Measurements from ENCODE around the gene JOSD2.
A peak's percentile ranks its signal among the peaks of the same experiment; 100 is the strongest.

The JOSD2 gene

DNA sequence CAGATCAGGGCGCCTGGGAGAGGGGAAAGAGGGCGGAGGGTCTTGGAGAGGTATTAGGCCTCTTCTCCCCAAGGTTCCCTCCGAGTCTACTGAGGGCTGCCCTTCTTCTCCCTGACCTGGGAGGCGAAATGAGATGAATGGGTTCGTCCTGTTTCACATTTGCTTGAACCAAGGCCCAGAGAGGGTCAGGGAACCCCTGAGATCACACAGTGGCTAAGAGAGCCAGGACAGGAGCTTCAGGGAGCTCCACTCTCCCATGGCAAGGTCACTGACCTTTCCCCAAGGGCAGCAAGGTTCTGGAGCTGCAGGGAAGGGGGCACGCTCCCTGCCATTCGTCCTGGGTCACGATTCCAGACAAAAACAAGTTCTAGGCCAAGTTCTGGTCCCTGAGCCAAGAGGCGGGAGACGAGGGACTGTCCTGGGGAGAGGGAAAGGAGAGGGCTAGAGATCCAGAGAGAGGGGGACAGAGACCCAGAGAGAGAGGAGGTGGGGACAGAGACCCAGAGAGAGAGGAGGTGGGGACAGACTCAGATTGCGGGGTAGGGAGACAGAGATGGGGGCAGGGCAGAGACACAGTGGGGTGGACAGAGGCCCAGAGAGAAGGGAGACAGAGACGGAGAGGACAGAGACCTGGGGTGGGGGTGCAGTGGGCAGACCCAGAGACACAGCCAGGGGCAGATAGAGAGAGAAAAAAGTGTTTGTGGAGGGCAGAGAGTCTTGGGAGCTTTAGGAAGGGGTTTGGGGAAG is 2.2 kb upstream of the JOSD2 start:
- DNase-seq: no peak

DNA sequence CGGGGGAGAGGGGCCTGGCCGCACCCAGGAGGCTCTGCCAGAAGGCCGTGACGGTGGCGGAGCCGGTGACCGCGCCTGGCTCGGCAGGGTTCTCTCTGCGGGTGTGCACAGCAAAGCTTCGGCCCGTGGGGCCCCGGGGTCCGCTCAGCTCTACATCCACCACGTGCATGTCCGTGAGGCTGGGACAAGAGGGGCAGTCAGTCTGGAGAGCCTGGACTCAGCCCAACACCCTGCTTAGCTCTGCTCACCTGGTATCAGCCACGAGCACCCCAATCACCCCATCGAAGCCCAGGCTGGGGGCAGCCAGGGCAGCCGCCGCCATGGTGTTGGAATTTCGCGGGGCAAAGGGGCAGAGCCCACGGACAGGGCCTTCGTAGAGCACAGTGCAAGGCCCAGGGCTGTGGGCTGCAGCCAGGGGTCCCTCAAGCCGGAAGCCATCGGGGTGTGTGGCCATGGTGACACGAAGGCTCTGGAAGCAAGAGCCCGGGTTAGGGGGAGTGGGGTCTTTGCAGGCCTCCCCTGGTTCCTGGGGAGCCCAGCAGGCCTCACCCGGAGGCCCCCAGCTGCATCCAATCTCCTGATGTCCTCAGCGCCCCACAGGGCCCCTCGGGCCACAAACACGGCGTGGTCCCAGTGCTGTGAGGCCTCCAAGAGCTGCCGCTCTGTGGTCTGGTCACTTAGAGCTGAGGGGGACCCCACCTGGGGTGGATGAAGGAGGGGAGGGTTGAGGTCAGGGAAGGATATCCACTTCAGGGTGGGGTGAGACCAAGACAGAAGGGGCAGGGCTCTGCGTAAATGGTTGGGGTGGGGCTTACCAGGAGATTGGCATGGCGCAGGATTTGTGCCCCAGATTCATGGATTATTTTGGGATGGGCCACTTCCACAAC is 1.4 kb upstream of the JOSD2 start:
- DNase-seq: no peak

DNA sequence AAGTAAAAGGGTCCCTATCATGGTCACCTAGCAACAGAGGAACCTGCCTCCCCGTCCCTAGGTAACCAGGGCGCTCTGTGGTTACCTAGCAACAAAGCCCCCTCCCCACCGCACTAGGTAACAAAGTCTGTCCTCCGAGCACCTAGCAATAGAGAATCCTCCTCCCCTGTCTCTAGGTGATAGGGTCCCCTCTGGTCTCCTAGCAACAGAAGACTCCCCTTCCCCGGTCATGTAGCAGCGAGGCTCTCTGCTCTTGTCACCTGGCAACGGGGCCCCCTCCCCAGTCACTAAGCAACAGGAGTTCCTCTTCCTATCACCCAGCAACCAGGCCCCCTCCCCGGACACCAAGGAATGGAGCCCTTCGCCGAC is 307 bp downstream of the JOSD2 start:
- DNase-seq: peak; percentile 66 to 82

DNA sequence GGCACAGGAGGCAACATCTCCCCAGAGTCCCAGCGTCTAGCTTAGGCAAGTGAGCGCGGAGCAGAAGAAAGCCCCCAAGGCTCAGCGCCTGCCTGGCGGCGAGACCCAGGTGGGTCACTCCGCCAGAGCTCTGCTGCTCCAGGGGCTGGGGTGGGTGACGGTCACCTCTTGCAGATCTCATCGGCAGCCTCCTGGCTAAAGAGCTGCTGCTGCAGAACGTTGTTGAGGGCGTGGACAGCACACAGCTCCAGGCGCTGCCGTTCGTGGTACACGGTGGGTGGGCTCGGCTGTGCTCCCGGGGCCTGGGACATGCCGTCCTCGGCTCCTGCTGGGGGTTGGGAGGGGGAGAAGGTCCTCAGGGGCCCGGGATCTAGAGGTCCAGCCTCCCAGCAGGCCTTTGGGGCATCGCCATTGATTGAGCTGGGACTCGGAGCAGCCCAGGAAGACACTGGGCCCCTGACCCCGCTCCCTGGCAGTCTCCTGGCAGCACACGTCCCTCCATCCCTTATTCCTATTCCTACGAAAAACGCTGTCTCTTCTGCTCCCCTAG is 795 bp downstream of the JOSD2 start:
- DNase-seq: no peak

DNA sequence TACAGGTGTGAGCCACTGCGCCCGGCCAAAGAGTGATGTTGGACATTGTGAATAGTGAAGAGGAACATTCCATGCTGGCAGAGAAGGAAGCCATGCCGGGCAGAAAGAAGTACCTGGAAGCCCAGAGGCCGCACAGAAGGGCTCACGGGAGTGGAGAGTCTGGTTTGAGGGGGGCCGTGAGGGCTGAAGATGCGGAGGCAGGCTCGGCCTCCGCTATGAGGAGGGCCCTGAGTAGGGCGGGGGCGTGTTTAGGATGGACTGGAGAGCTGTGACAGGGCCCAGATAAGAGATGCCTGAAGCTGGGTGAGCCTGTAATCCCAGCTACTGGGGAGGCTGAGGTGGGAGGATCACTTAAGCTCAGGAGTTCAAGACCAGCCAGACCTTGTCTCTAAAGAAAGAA is 1.6 kb downstream of the JOSD2 start:
- no peak for DNase-seq

DNA sequence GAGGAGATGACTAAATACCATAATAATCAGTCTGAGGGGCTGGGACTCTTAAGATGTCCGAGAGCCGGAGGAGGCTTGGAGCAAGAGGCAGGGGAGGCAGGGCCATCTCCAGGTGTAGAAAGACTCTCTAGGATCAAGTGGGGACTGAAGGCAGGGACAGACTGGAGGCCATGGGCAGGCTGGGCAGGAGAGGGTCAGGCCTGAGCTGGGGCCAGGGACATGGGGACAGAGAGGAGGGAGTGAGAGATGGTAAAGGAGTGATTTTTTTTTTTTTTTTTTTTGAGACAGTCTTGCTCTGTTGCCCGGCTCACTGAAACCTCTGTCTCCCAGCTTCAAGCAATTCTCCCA is 2.2 kb downstream of the JOSD2 start:
- DNase-seq: no peak

DNA sequence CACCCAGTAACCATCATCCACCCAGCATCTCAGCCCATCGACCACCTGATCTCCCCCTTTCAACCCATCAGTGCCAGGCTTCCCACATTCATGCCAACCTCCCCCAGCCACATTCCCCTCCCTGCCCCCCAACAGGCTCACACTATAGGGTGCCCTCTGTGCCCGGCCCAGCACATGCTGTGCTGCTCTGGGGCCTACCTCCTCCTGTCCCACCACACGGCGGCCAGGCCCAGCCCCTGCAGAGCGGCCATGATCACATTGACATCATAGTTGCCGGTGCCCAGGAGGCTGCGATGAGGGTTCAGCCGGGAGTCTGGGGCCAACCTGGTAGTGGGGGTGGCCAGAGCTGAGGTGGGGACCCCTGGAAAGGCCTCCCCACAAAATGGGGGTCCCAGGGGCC is 3.6 kb downstream of the JOSD2 start:
- DNase-seq: no peak

DNA sequence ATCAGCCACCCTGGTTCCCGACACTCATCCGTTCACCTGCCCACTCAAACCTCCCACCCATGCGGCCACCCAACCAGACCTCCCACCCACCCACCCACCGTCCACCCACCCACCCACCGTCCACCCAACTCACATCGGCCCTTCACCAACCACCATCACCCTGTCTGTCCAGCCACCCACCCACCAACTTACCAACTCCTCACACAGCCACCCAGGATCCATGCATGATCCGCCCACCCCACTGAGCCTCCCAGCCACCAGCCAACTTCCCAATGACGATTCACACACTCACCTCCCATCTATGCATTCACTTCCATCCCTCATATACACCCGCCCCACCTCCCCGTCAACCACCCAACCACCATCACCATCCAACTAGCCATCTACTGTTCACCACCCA is 4.3 kb downstream of the JOSD2 start:
- no peak for DNase-seq

DNA sequence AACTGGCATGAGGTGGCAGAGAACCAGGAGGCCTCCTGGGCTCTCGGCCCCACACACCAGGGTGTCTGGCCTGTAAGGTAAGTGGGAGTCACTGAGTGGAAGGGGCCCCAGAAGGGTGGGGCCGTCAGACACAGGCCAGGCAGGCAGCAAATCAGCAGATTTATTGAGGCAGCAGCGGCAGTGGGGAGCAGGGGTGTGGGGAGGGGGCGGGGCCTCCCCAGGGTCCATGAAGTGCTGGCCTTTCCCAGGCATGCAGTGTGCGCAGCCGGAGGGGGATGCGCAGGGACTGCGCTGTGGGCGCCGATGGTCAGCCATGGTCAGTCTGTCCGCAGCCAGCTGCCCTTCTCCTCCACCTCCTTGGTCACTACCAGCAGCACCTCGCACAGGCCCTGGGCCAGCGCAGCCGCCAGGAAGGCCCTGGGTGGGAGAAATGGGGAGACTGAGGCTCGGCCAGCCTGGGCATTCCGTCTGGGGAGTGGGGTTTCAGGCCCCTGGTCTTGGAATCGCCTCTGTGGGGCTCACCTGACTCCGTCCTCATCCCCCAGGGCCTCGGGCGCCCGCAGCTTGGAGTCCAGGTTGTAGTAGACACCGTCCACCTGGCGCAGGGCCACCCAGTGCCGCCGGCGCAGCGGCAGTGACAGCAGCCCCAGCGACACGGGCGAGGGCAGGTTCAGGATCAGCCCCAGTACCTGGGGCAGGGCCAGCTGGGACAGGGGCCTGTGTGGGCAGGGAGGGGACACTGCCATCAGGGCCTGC is 5.0 kb downstream of the JOSD2 start:
- DNase-seq: no peak

DNA sequence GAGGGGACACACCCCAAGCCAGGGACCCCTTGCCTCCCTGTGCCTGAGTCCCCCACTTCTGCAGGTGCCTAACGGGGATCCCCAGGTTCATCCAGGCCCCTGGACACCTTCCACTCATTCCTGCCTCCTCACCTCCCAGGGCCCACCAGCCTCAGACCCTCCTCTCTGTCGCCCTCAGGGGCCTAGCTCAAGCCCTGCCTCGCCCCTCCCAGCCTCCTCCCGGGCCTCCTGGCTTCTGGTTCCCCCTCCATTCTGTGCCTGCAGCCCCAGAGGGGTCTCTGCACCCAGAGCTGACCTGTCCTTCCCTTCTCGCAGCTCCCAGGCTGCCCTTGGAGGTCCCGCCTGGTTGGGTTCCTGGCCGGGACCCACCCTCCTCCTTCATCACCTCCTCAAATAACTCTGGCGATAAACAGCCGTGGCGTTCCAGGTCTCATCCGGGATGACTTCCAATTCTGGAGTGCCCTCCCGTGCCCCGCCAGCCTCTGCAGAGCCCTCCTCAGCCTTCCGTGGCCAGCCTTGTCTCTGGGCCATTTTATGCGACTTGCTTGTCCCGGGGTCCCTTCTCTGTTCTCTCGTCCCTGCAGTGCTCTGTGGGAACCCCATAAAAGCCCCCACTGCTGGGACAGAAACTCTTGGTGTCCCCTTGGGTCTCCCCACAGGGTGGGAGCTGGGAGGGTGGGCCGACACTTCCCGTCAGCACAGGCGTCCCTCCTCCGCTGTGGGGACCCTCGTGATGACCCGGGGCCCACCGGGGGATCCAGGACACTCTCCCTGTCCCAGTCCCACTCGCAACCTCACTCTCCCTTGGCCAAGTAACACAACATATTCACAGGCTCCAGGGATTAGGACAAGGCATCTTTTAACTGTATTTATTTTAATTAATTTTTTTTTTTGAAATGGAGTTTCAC is 9.2 kb downstream of the JOSD2 start:
- no peak for DNase-seq

DNA sequence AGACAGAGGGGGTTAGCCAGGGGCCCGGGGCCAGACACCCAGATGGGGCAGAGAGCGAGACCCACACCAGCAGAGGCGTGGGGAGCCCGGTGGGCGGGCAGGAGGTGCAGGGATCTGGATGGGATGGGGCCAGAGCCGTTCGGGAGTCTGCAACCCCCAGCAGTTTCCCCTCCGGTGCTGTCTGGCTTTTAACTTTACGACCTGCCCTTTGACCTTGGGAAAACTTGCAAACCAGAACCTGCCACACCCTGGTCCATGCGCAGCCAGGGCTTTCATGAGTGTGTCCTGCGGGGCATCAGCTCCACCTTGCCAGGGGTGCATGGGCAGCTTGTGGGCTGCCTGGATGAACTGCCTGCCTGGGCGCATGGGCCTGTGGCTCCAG is 9.8 kb downstream of the JOSD2 start:
- DNase-seq: no peak

DNA sequence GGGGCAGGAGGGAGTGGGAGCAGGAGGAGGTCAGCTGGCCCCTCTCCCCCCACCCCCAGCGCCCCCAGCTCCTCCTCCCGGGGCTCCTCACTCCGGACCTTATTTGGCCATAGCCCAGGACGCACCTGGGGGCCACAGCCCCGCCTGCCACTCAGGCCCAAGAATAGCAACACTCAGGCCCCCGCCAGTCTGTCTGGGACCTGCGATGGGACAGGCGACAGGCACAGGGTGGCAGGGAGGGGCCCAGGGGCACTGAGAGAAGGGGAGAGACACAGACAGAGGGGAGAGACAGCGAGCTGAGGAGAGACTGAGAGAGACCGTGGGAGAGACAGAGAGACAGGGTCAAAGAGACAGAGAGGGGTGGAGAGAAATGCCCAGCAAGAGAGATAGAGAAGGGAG is 10.2 kb downstream of the JOSD2 start:
- no peak for DNase-seq

DNA sequence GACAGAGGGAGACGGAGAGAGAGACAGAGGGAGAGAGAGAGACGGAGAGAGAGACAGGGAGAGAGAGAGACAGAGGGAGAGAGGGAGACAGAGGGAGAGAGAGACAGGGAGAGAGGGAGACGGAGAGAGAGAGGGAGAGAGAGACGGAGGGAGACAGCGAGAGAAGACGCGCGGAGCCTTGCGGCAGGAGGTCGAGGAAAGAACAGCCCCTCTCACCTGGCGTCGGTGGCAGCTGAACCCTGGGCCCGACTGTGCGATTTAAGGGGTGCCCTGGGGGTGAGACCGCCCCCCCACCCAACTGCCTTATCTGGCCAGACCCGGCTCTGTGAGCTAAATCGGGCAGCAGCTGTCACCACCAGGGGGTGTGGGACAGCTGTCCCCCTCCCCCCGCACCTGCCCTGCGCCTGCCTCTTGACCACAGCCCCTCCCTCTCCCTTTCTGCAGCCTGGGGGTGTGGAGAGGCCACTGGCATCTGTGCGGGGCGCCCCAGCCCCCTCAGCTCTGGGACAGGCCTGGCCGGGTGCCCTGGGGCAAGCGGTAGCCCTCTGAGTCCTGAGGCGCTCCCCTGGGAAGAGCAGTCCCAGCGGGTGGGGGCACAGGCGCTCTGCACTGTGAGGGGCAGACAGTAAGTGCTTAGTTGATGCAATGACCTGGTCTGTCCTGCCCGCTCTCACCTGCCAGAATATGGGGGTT is 10.8 kb downstream of the JOSD2 start:
- DNase-seq: peak; percentile 27 to 58

DNA sequence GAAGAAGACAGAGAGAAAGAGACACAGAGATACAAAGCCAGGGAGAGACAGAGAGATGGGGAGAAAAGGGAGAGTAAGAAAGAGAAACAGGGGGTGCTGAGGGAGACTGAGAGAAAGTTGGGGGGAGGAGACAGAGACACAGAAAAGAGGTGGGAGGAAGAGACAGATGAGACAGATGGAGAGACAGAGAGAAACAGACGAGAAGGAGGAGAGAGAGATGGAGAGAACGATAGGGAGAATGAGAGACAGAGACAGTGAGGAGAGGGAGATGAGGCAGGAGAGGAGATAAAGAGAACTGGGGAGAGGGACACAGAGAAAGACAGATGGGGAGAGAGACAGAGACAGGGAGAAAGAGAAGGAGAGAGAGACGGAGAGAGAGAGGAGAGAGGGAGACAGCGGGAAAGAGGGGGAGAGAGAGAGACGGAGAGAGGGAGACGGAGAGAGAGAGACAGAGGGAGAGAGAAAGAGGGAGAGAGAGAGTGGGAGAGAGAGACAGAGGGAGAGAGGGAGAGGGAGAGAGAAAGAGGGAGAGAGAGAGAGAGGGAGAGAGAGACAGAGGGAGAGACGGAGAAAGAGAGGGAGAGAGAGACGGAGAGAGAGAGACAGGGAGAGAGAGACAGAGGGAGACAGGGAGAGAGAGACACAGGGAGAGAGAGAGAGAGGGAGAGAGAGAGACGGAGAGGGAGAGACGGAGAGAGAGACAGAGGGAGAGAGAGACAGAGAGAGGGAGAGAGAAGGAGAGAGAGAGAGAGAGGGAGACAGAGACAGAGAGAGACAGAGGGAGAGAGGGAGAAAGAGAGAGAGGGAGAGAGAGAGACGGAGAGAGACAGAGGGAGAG is 12.6 kb downstream of the JOSD2 start:
- DNase-seq: no peak

DNA sequence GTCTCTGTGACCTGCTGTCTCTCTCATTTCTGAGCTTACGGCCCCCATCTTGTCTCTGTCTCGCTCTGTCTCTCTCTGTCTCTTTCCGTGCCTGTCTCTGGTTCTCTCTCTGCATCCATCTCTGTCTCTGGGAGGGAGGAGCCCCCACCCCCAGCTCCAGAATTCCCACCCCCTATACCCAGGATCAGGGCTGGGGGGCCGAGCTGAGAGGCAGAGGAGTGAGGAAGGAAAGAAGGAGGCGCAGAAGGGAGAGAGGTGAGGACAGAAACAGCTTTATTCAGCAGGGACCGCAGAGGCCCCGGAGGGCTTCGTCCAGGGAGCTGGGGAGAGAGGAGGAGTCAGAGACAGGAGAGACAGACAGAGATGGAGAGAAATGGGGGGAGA is 14.0 kb downstream of the JOSD2 start:
- no peak for DNase-seq

DNA sequence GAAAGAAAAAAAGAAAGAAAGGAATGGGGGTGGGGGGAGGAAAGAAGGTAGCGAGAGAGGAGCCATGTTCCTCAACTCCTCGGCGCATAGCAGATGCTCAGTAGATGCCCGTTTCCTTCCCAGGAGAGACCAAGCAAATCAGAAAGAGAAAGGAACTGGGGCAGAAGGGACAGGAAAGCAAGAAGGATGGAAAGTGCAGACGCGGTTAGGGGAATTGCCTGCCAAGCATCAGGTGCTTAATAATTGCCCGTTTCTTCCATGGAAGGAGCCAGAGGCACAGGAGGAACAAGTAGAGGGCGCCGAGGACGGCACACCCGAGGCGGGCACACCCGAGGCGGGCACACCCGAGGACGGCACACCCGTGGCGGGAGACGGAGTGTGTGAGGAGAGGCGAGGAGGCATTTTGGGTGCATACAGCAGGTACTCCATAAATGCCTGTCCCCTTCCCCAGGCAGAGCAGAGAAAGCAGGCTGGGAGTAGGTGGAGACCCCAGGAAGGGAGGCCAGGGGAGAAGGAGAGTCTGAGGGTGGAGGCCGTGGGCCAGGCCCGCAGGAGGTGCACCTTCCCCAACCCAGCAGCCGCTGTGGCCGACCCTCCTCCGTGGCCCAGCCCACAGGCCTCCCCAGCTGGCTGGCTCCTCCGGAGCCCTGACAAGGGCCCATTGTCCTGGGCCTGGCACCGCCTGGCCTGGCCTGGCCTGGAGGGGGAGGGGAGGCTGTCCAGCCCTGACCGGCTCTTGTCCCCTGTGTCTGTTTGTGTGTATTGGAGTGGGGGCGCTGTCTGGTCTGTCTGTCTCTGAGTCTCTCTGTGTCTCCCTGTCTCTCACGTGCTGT is 14.6 kb downstream of the JOSD2 start:
- DNase-seq: no peak

DNA sequence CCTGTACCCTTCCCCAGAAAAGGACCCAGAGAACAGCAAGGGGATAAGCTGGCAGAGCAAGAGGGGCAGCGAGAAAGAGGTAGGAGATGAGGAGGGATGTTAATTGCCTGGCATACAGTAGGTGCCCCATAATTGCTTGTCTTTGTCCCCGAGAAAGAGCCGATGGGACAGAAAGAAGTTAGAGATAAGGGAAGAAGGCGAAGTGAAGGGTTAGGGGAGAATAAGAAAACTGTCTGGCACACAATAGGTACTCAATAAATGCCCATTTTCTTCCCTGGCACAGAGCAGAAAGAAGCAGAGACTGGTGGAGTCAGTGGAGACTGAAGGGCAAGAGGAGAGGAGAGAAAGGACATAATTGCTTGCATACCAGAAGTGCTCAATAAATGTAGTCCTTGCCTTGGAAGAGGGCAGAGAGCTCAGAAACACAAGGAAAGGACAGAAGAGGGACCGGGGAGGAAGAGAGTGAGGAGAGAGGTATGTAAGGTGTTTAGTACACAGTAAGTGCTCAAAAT is 15.9 kb downstream of the JOSD2 start:
- DNase-seq: no peak

DNA sequence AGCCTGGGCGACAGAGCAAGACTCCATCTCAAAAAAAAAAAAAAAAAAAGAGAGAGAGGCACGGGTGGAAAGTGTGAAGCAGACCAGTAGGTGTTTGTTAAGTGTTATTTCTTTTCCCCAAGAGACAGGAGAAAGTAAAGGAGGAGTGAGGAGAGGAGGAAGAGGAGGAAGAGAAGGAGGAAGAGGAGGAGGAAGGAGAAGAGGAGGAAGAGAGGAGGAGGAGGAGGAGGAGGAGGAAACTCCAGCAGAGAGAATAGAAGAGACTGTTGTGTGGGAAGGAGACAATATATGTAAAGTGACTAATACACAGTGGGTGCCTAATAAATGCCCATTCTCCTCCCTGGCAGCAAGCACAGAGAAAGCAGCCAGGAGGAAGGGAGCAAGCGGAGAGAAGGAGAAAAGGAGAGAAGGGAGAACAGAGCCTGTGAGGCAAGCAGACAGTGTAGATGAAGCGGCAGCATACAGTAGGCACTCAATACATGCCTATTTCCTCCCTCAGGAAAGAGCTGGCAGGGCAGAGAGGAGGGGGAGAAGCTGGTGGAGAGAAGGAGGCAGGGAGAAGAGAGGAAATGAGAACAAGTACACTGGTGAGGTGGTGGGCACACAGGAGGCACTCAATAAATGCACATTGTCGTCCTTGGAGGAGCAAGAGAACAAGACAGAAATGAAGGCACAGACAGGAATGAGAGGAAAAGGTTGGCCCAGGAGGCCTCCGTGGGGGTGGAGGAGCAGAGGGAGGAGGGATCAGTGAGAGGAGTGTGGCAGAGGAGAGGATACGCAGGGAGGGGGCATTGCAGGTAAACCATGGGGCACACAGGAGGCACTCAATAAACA is 16.6 kb downstream of the JOSD2 start:
- no peak for DNase-seq

DNA sequence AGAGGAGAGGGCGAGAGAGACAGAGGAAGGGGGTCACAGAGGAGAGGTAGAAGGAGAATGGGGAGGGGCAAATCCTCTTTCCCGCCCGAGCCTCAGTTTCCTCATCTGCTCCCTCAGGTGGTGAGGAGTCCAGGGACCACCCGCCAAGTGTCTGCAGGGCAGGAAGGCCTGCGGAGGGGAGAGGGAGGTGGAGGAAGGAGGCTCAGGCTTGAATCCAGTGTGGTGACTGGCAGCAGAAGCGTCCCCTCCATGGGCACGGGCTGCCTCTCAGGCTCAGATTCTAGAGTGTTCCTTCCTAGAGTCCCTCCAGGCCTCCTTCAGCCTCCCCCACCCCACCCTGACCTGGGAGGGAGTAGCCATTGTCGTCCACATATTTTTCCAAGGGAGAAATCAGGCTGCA is 17.8 kb downstream of the JOSD2 start:
- DNase-seq: no peak
